ENCODE measurements around the gene TECPR2.

TECPR2 gene

GRCh38 chr14:102496958-102497744 lies 134.4 kb downstream of the TECPR2 start:
- no peak for DNase-seq (ENCODE audit: low spot score)

GRCh38 chr14:102497998-102498677 lies 135.4 kb downstream of the TECPR2 start:
- DNase-seq (ENCODE audit: low spot score), result peak; percentile 71

- no peak for DNase-seq (ENCODE audit: low spot score)
These were observed 136.0 kb downstream of the TECPR2 start for GRCh38 chr14:102498678-102499265.

DNA sequence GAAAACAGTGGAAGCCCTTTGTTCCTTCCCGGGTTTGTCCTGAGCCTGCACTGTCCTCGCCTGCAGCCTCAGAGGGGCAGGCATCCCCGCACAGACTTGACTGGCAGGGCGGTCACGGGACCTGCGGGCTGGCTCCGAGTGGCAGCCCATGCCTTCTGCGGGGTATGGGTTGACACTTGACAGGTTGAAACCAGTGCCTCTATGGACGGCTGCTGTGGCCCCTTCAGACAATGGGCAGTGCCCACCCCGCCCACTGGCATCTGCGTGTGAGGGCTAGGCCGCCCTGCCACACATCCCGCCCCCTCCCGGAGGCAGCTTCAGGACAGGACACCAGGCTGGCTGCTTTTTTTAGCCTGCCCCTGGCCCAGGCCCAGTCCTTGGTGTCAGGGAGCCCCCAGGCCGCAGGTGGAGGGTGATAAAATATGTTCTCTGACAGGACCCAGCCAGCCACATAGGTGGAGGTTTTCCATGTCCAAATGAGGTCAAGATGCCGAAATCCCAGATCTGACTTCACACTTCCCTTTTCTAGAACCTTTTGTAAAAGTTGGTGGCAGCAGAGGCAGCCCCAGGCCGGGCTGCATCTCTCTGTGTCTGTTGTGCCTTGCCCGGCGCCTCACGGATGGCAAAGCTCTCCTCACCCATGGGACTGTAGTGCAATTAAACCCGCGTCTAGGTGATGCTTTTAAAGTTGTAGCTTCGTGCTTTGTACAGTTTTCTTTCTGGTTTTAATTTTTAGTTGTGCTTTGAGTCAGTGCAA lies 136.8 kb downstream of the TECPR2 start:
- DNase-seq (ENCODE audit: low spot score), result no peak

GRCh38 chr14:102500158-102500662 lies 137.5 kb downstream of the TECPR2 start:
- no peak for DNase-seq (ENCODE audit: low spot score)

- no peak for DNase-seq (ENCODE audit: low spot score)
These were observed 138.0 kb downstream of the TECPR2 start for GRCh38 chr14:102500713-102501112.

GRCh38 chr14:102501751-102502315 lies 139.1 kb downstream of the TECPR2 start:
- DNase-seq (ENCODE audit: low spot score), result no peak

DNA sequence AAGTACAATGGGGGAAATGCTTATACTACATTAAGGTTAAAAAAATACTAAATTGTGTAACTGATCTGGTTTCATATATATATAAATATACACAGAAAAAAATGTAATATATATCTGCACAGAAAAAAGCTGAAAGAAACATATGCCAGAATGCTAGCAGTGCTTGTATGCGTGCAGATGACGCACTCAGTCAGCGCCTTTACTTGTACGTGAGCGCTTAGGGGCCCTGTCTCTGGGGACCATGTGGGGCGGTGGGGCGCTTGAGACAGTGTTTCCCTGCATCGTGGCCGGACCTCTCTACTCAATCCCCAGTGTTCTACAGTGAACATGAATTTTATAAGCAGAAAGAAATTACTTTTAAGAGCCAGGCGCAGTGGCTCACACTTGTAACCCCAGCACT lies 139.8 kb downstream of the TECPR2 start:
- no peak for DNase-seq (ENCODE audit: low spot score)

DNA sequence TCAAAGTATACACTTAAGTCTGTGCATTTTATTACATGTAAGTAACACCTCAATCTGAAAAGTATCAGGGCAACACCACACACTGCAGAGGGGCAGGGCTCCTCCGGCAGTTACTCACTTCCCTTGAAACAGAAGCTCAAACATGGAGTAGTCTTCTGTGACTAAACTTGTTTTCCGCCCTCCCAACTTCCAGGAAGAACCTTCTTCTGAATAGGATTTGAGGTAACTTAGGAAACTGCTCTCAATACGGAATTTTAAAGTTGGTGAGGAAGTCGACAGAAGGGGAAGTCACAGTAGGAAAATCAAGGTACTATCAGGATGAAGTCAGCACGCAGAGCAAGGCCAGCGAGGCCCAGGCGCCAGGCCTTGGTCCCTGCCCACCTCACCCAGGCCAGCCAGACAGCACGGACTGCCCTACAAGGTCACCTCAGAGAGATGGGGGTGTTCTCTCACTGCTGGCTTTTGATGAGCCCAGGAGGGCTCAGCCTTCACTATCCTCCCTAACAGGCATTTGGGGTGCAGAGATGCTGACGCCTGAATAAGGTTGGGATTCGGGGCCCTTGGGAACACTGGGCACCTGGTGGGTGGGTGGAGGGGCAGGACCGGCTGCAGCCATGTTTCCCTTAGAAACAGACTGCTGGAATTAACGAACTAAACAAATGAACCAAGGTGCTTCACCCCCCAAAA lies 141.0 kb downstream of the TECPR2 start:
- DNase-seq (ENCODE audit: low spot score), result no peak

- DNase-seq (ENCODE audit: low spot score), result no peak
These were observed 141.7 kb downstream of the TECPR2 start for GRCh38 chr14:102504328-102504999.

GRCh38 chr14:102505000-102505619 lies 142.4 kb downstream of the TECPR2 start:
- DNase-seq (ENCODE audit: low spot score), result no peak

- DNase-seq (ENCODE audit: low spot score), result no peak
These were observed 143.3 kb downstream of the TECPR2 start for GRCh38 chr14:102505775-102506625.

DNA sequence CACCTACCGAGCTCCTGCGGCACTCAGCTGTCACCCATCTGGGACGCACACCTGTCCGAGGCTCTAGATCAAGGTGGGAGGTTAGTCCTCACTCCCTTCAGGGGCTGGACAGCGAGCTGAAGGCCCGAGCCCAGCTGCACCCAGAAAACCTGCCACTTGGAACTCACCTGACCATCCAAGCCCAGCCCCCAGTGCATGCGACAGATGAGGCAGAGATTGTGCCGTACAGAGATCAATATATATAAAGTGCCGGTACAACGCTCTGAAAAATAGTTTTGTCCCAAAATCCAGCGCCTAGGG lies 143.8 kb downstream of the TECPR2 start:
- no peak for DNase-seq (ENCODE audit: low spot score)

- DNase-seq (ENCODE audit: low spot score), result no peak
These were observed 144.5 kb downstream of the TECPR2 start for GRCh38 chr14:102507081-102507856.

- no peak for DNase-seq (ENCODE audit: low spot score)
These were observed 145.1 kb downstream of the TECPR2 start for GRCh38 chr14:102507857-102508312.

DNA sequence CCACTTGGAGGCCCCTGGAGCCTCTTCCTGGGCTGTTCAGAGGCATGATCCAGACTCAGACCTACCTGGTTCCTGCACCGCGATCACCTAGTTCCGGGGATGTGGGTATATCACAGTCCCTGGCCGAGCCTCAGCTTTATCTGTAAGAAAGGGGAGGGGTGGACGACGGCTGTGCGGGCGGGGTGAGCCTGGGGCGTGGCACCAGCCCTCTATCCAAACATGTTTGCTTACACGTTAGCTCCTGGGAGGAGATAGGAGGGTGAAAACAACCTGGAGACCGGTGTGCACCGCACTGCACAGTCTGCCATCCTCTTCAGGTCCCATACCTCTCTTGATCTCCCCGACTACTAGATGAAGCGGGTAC lies 145.7 kb downstream of the TECPR2 start:
- no peak for DNase-seq (ENCODE audit: low spot score)

DNA sequence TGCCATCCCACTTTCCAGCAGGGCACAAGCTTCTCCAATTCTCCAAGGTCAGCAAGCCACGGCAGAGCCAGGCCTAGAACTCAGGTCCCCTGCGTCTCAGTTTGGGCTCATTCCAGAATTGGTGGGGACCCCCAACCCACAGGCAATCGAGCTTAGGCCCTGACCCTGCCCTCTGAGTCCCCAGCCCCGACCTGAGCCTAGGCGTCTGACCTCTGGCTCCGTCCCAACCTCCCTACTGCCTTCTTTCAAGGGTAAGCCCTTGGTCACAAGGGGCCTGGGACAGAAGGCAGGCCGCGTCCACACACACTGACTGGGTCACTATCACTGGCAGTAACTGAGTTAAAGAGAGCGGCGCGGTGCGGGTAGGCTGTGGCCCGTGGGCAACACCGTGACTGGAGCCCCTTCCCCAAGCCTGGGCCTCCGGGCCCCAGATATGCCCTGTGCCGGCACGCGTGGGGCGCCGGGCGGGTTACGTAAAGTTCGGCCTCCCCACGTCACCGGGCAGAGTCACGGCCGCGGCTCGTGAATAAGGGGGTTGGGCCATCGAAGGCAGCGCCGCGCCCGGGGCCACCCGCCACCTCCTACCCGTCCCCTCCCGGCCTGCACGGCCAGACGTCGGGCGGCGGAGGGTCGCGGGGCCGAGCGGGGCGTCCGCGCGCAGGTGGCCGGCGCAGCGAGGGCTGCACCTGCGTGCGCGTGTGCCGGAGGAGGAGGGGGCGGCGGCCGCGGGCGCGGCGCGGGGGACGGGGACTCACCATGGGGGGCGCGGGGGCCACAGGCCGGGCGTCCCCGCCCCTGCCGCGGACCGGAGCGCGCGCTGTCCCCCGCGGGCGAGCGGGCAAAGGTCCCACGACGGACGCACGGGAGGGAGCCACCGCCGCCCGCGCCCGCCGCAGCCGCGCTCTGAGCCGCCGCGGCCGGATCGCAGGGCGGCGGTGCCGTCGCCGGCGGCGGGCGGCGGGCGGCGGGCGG lies 146.3 kb downstream of the TECPR2 start:
- peak; percentile 78 for DNase-seq (ENCODE audit: low spot score)

Measured in iPS-NIHi11 (cell line).